ENCODE data around the gene NUDT8. TPM values are rescaled to one million over a fixed set of nuclear protein-coding genes. Genes with fewer than 3 reads are reported as not detected.
"Not testable (repeated sequence)": the region's sequence is repeated elsewhere in the genome, so short reads cannot be mapped to it uniquely, and the experiment has no call there.

The NUDT8 gene
- total RNA-seq, 1 experiment from 2014 or later: 9.1 TPM

- no peak for DNase-seq (ENCODE audit: low read depth)
Measured at GRCh38 chr11:67613313-67613959, 16.3 kb downstream of the NUDT8 start.

- no peak for DNase-seq (ENCODE audit: low read depth)
Measured at GRCh38 chr11:67612751-67613150, 17.0 kb downstream of the NUDT8 start.

- DNase-seq (ENCODE audit: low read depth): no peak
Measured at GRCh38 chr11:67611704-67612587, 17.8 kb downstream of the NUDT8 start.

- no peak for DNase-seq (ENCODE audit: low read depth)
Measured at GRCh38 chr11:67611165-67611564, 18.6 kb downstream of the NUDT8 start.

GRCh38 chr11:67610302-67610868 is 19.4 kb downstream of the NUDT8 start:
- no peak for DNase-seq (ENCODE audit: low read depth)

GRCh38 chr11:67609316-67609715 is 20.4 kb downstream of the NUDT8 start:
- no peak for DNase-seq (ENCODE audit: low read depth)

GRCh38 chr11:67608486-67608885 is 21.3 kb downstream of the NUDT8 start:
- DNase-seq (ENCODE audit: low read depth): no peak

- no peak for DNase-seq (ENCODE audit: low read depth)
Measured at GRCh38 chr11:67607507-67607906, 22.2 kb downstream of the NUDT8 start.

- peak; percentile 97 for DNase-seq (ENCODE audit: low read depth)
Measured at GRCh38 chr11:67606492-67607295, 23.0 kb downstream of the NUDT8 start, which contains the start of gene NDUFV1. TSS of gene NDUFV1 (plus strand) at chr11:67606936. CDS start at chr11:67607005, 69 bp downstream.

- DNase-seq (ENCODE audit: low read depth): no peak
Measured at GRCh38 chr11:67606093-67606491, 23.6 kb downstream of the NUDT8 start.

- no peak for DNase-seq (ENCODE audit: low read depth)
Measured at GRCh38 chr11:67605231-67606011, 24.3 kb downstream of the NUDT8 start.

GRCh38 chr11:67604815-67605214 is 24.9 kb downstream of the NUDT8 start:
- no peak for DNase-seq (ENCODE audit: low read depth)

- not testable (repeated sequence) for DNase-seq (ENCODE audit: low read depth)
Measured at GRCh38 chr11:67604119-67604518, 25.6 kb downstream of the NUDT8 start.

- no peak for DNase-seq (ENCODE audit: low read depth)
Measured at GRCh38 chr11:67601098-67601497, 28.6 kb downstream of the NUDT8 start.

- DNase-seq (ENCODE audit: low read depth): no peak
Measured at GRCh38 chr11:67600324-67601029, 29.3 kb downstream of the NUDT8 start.

GRCh38 chr11:67599149-67599548 is 30.6 kb downstream of the NUDT8 start:
- no peak for DNase-seq (ENCODE audit: low read depth)

- DNase-seq (ENCODE audit: low read depth): not testable (repeated sequence)
Measured at GRCh38 chr11:67597963-67598362, 31.8 kb downstream of the NUDT8 start.

- not testable (repeated sequence) for DNase-seq (ENCODE audit: low read depth)
Measured at GRCh38 chr11:67597458-67597857, 32.3 kb downstream of the NUDT8 start.

- DNase-seq (ENCODE audit: low read depth): no peak
Measured at GRCh38 chr11:67596753-67597300, 32.9 kb downstream of the NUDT8 start.

GRCh38 chr11:67594480-67594879 is 35.3 kb downstream of the NUDT8 start:
- no peak for DNase-seq (ENCODE audit: low read depth)
